Hematopoietic multipotent progenitor cell treated with erythropoietin and hydrocortisone succinate and interleukin-3 and kit ligand, for 6 days (in vitro differentiated cells): Measurements from ENCODE around the gene POC5.
"Not testable (repeated sequence)": the region's sequence is repeated elsewhere in the genome, so short reads cannot be mapped to it uniquely, and the experiment has no call there.

ENCODE experiments used
- DNase-seq: peaks from one replicate; pipeline ENCODE4 v3.0.0-alpha.2; 2015

Gene POC5

GRCh38 chr5:75701856-75702255, 15.4 kb downstream of the POC5 start:
- no peak for DNase-seq

GRCh38 chr5:75695472-75696351, 21.5 kb downstream of the POC5 start:
- DNase-seq = not testable (repeated sequence)

GRCh38 chr5:75694781-75695180, 22.5 kb downstream of the POC5 start:
- no peak for DNase-seq

GRCh38 chr5:75690669-75691068, 26.6 kb downstream of the POC5 start:
- DNase-seq = no peak

GRCh38 chr5:75686480-75686879, 30.8 kb downstream of the POC5 start:
- no peak for DNase-seq

GRCh38 chr5:75685141-75685540, 32.1 kb downstream of the POC5 start:
- DNase-seq = no peak

GRCh38 chr5:75681125-75681830, 36.0 kb downstream of the POC5 start:
- peak; percentile 85 for DNase-seq

GRCh38 chr5:75678155-75678554, 39.1 kb downstream of the POC5 start:
- DNase-seq = peak; percentile 38

GRCh38 chr5:75677607-75678006, 39.6 kb downstream of the POC5 start:
- DNase-seq = no peak

- DNase-seq = no peak
These were observed 41.5 kb downstream of the POC5 start for GRCh38 chr5:75675783-75676182.

- DNase-seq = no peak
These were observed 44.6 kb downstream of the POC5 start for GRCh38 chr5:75672616-75673015.

- DNase-seq = no peak
These were observed 45.7 kb downstream of the POC5 start for GRCh38 chr5:75671506-75671905.

GRCh38 chr5:75670577-75670976, 46.7 kb downstream of the POC5 start:
- no peak for DNase-seq

- peak; percentile 92 for DNase-seq
These were observed 48.1 kb downstream of the POC5 start for GRCh38 chr5:75668977-75669689.

GRCh38 chr5:75668445-75668844, 48.8 kb downstream of the POC5 start:
- DNase-seq = peak; percentile 28

- peak; percentile 57 for DNase-seq
These were observed 49.7 kb downstream of the POC5 start for GRCh38 chr5:75667586-75667985.

- DNase-seq = no peak
These were observed 50.4 kb downstream of the POC5 start for GRCh38 chr5:75666801-75667200.

GRCh38 chr5:75664979-75665378, 52.3 kb downstream of the POC5 start:
- no peak for DNase-seq

GRCh38 chr5:75663579-75664284, 53.5 kb downstream of the POC5 start:
- no peak for DNase-seq

GRCh38 chr5:75662061-75662460, 55.2 kb downstream of the POC5 start:
- no peak for DNase-seq

GRCh38 chr5:75660678-75661465, 56.4 kb downstream of the POC5 start:
- no peak for DNase-seq
